Hindlimb muscle (tissue), 1 donor: Measurements from ENCODE around the gene TBC1D10B. TPM values are rescaled to one million over a fixed set of nuclear protein-coding genes. Genes with fewer than 3 reads are reported as not detected.
A peak's percentile ranks its signal among the peaks of the same experiment; 100 is the strongest.

Source experiments
- DNase-seq: peaks from one replicate; pipeline ENCODE4 v3.0.0-alpha.2; 2013
- polyA plus RNA-seq: library from polyadenylated mRNA; unstranded; fragments of 120-200 nt; gene quantifications from one replicate; pipeline ENCODE4 v1.2.1, GENCODE V29; 2013; ENCODE audit not compliant: insufficient read length

TBC1D10B gene
- 40.8 TPM for polyA plus RNA-seq

GRCh38 chr16:30370456-30371247 lies at the start of gene TBC1D10B:
TSS of gene TBC1D10B (minus strand) at chr16:30370494. CDS start at chr16:30370183, 311 bp downstream.
- DNase-seq, result peak; percentile 99

GRCh38 chr16:30418350-30419181 lies 48.3 kb upstream of the TBC1D10B start:
- no peak for DNase-seq

- peak; percentile 92 for DNase-seq
Observed at GRCh38 chr16:30417529-30418349, 47.4 kb upstream of the TBC1D10B start.

DNA sequence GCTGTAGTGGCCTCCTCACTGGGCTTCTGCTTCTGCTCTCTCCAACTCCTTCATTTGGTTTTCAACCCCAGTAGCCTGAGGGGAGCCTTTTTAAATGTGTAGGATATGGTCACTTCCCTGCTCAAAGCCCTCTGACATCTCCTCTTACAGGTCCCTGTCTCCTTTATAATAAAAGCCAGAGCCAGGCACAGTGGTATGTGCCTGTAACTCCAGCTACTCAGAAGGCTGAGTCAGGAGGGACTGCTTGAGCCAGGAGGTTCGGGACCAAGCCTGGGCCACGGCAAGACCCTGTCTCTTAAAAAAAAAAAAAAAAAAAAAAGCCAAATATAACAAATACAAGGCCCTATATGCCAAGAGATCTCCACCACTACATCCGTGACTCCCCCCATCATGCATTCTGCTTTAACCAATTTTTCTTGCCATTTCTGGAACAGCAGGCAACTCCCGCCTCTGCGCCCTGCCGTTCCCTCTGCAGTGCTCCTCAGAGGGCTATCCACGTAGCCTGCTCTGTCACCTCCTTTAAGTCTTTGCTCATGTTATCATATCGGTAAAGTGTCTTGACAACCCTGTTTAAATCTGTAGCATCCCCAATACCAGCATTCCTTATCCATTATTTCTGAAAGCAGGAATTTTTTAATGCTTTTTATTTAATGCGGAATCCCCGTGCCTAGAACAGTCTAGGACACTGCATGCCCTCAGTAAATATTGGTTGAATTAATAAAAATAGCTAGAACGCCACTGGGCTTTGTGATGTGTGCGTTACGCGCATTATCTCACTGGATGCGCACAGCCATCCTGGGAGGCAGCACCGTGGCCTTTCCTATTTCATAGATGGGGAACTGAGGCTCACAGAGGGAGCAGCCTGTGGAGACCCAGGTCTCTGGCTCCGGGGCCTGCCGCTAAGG lies 46.6 kb upstream of the TBC1D10B start:
- DNase-seq, result no peak

DNA sequence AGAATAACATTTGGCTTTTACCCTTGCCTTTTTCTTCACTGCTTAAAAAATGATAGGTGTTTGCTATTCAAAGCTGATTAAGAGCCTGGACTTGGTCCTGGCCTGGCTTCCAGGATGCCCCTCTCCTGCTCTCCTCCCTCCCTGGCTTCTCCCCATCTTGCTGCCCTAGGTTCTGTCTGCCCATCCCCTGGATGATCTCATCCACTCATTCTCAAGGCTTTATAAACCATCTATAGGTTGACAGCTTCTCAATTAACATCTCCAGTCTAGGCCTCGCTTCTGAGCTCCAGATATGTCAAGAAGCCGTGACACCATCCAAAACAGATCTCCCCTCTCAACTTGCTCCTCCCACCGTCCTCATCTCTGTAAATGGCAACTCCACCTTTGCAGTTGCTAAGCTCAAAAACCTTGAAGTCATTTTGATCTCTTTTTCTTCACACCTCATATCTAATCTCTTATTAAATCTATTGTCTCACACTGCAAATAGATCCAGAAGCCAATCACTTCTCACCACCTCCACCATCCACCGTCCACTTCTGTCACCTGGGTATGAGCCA lies 45.8 kb upstream of the TBC1D10B start:
- no peak for DNase-seq

DNA sequence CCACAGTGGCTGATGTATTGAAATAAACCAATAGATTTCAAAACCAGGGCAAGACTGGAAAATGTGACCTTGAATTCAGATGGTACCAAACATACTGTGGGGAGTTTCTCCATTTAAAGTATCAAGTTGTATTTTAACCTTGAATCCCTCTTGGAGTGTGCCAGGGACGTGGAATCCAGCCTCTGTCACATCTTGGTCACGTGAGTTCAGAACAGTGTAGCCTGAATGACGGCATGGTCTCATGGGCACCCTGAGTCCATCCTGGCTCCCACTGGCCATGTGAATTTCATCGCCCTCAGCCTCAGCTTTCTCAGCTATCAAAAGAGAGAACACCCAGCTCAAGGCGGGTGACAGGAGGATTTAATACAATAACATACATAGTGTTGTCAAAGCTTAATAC lies 43.9 kb upstream of the TBC1D10B start:
- DNase-seq, result no peak

GRCh38 chr16:30413112-30413806 lies 43.0 kb upstream of the TBC1D10B start:
- DNase-seq, result no peak

GRCh38 chr16:30409125-30410060 lies 39.1 kb upstream of the TBC1D10B start:
- DNase-seq, result peak; percentile 90

GRCh38 chr16:30407804-30408534 lies 37.7 kb upstream of the TBC1D10B start:
- no peak for DNase-seq

DNA sequence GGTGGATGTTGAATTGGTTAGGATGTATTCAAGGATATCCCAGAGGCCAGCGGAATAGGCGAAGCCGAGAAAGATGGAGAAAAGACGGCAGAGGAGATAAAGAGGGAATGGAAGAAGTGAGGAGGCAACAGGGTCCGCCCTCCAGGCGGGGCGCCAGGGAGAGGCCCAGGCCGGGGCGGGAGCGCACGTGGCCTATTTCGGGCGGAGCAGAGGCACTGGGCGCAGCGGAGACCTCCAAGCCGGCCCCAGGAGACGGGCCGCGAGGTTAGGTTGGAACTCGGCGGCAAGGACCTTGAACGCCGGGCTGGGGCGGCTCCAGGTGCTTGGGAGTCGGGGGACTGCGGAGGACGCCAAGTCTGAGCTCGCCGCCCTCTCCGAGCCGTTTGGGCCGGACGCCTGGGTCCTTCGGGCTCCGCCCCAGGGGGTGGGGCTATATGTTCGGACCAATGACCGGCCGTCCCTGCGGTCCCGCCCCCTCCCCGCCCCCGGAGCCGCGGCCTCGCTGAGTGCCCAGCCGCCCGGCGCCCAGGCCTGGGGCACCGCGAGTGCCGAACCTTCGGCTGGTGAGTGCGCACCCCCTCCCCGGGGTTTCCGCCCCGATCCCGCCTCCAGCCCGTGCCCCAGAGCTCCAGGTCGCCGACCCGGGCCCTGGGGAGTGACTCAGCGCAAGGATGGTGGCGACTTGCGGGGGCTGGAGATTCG lies 37.0 kb upstream of the TBC1D10B start, which contains the start of gene ZNF771:
ZNF771 (plus strand) TSS at position 505 of the 702 bp plus-strand sequence. CDS start 448 bp downstream, outside the sequence.
- peak; percentile 95 for DNase-seq

DNA sequence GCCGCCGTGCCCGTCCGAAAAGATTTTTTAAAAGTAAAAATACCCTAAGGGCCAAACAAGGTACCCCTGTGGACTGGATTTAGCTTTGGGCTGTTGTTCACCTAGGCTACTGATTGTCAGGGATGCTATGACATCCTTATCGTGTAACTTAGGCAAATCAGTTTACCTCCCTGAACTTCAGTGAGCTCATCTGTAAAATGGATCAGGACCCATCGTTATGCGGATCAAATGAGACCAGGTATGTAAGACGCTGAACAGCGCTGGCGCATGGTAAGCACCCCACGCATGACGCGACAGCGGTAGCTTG lies 36.5 kb upstream of the TBC1D10B start:
- no peak for DNase-seq

DNA sequence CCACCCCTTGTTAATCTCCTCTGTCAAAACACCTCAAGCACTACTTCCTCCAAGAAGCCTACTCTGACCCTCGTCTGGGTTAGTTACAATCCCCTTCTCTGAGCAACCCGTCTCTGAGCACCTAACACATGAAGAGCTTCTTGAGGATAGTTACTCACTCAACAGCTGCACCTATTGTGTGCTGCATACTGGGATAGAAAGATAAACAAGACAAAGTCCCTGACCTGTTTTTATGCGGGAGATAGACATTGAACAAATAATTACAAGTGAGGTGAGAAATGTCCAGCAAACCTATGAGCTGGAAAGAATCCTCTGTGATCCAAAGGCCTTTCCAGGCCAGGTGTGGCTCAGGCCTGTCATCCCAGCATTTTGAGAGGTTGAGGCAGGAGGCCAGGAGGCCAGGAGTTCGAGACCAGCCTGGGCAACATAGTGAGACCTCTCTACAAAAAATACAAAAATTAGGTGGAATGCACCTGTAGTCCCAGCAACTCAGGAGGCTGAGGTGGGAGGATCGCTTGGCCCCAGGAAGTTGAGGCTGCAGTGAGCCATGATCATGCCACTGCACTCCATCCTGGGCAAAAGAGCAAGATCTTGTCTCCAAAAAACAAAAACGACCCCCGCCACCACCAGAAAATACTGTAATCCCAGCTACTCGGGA lies 31.6 kb upstream of the TBC1D10B start:
- no peak for DNase-seq

DNA sequence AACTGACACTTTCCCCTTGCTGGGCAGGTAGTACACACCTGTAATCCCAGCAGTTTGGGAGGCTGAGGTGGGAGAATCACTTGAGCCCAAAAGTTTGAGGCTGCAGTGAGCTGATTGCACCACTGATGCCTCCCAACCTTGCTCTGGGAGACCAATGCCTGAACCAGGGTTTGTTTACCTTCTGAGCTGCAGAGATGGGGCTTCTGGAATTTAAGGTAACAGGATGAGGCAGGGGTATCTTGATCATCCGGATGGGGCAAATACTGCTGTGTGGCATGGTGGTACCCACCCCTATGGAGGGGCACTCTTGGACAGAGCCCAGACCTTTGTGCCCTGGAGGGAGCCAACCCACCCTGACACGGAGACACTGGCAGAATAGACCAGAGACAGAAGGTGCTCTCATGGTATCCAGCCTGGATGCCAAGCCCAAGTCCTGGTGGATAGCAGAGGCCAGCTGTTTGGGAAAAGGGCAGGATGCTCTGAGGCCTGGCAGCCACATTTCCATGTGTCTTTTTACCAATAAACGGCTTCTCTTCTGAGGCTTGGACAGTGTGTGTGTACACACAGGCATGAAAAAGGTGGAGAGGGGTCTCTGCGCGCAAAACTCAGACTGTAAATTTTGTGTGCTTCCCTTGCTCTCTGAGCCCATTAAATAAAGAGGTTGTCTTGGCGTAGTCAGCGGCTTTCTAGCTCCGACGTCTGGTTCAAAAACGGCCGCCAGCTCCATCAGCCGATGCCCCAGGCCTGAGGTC lies 29.3 kb upstream of the TBC1D10B start:
- DNase-seq, result no peak

DNA sequence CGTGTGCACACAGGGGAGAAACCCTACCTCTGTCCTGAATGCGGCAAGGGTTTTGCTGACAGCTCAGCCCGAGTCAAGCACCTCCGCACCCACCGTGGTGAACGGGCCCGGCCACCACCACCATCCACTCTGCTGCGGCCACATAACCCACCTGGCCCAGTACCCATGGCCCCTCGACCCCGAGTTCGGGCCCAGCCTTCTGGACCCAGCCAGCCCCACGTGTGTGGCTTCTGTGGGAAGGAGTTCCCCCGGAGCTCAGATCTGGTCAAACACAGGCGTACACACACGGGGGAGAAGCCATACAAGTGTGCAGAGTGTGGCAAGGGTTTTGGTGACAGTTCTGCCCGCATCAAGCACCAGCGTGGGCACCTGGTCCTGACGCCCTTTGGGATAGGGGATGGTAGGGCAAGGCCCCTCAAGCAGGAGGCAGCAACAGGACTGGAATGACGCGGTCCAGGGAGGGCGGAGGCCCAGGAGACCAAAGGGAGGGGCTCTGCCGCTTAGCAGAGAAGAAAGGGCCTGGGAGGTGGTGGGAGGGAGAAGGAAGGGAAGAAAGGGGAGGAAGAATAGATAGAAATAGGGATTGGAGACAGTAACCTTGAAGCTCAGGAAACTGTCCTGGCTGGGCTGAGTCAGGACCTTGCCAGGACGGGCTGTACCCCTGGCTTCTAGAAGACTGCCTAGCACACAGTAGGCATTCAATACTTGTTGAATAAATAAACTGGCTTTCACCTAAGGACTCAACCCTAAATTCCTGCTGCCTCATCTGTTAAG lies 28.6 kb upstream of the TBC1D10B start:
- no peak for DNase-seq

GRCh38 chr16:30397776-30398660 lies 27.7 kb upstream of the TBC1D10B start:
- DNase-seq, result no peak
